Measurements from ENCODE around the gene CEACAM18.

The CEACAM18 gene

GRCh38 chr19:51448411-51449016 is 29.8 kb upstream of the CEACAM18 start:
- Histone ChIP-seq H3K27me3 (ENCODE audit: insufficient read depth, low read length, poor library complexity) (peaks cover 17% of the 10 kb centered on the region), H3K79me2 (ENCODE audit: insufficient read depth, low read length) (no peaks in the 10 kb centered on the region), H3K4me3 (ENCODE audit: low read depth in 1 of 2, low read length in 2 of 2) (no peak overlapping the region), H2AFZ (ENCODE audit: low read depth, low read length) (no peak overlapping the region), H3K9me3 (ENCODE audit: insufficient read depth, low read length, severe bottlenecking) (no peaks in the 10 kb centered on the region), H4K20me1 (ENCODE audit: insufficient read depth, low read length) (no peaks in the 10 kb centered on the region; the same call in 1 of the 2 replicates), H3K27ac (ENCODE audit: low read length) (no peak overlapping the region), H3K4me2 (ENCODE audit: insufficient read depth, low read length) (peak overlapping the region; percentile 41; the same call in 1 of the 2 replicates), H3K9ac (ENCODE audit: low read depth, low read length) (no peak overlapping the region), H3K36me3 (ENCODE audit: insufficient read depth, low read length) (no peaks in the 10 kb centered on the region), H3K4me1 (ENCODE audit: insufficient read depth, low read length) (peaks cover 9% of the 10 kb centered on the region)
- ATAC-seq (ENCODE audit: insufficient read depth, low read depth) (peak; percentile 84), DNase-seq (peak; percentile 47)
- no peak for TF ChIP-seq CTCF (IDR thresholded peaks at IDR 0.05; ENCODE audit: borderline replicate concordance, extremely low read depth, low read length, poor library complexity, severe bottlenecking)
- peak; percentile 50 for TF ChIP-seq EZH2 (IDR thresholded peaks at IDR 0.05; ENCODE audit: borderline replicate concordance, low read depth, low read length, severe bottlenecking)

DNA sequence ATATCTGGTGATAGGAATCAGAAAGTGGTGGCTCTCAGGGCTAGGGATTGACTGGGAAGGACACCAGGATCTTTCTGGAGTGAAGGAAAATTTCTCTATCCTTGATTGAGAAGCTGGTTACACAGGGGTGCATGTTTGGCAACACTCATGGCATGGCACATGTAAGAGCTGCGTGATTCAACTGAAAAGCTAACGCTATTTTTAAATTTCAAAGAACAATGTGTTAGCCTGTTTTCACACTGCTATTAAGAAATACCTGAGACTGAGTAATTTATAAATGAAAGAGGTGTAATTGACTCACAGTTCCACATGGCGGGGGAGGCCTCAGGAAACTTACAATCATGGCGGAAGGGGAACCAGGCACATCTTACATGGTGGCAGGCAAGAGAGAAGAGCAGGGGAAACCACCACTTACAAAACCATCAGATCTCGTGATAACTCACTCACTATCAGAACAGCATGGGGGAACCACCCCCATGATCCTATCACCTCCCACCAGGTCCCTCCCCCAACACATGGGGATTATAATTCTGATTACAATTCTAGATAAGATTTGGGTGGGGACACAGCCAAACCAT is 27.5 kb upstream of the CEACAM18 start:
- Histone ChIP-seq H3K27ac (ENCODE audit: low read length) (no peak overlapping the region), H3K9me3 (ENCODE audit: insufficient read depth, low read length, severe bottlenecking) (no peaks in the 10 kb centered on the region), H3K36me3 (ENCODE audit: insufficient read depth, low read length) (no peaks in the 10 kb centered on the region), H3K4me3 (ENCODE audit: low read depth in 1 of 2, low read length in 2 of 2) (no peak overlapping the region), H3K79me2 (ENCODE audit: insufficient read depth, low read length) (no peaks in the 10 kb centered on the region), H3K4me2 (ENCODE audit: insufficient read depth, low read length) (no peak overlapping the region), H2AFZ (ENCODE audit: low read depth, low read length) (no peak overlapping the region), H3K27me3 (ENCODE audit: insufficient read depth, low read length, poor library complexity) (peaks cover 16% of the 10 kb centered on the region), H3K9ac (ENCODE audit: low read depth, low read length) (no peak overlapping the region), H4K20me1 (ENCODE audit: insufficient read depth, low read length) (no peaks in the 10 kb centered on the region), H3K4me1 (ENCODE audit: insufficient read depth, low read length) (peaks cover 9% of the 10 kb centered on the region)
- no peak for DNase-seq
- TF ChIP-seq EZH2 (IDR thresholded peaks at IDR 0.05; ENCODE audit: borderline replicate concordance, low read depth, low read length, severe bottlenecking) (no peak), CTCF (IDR thresholded peaks at IDR 0.05; ENCODE audit: borderline replicate concordance, extremely low read depth, low read length, poor library complexity, severe bottlenecking) (no peak)
- no peak for ATAC-seq (ENCODE audit: insufficient read depth, low read depth)

- Histone ChIP-seq H4K20me1 (ENCODE audit: insufficient read depth, low read length) (no peaks in the 10 kb centered on the region), H3K27me3 (ENCODE audit: insufficient read depth, low read length, poor library complexity) (no peaks in the 10 kb centered on the region), H3K79me2 (ENCODE audit: insufficient read depth, low read length) (no peaks in the 10 kb centered on the region)
Observed at GRCh38 chr19:51456541-51457290, 21.6 kb upstream of the CEACAM18 start.

More at GRCh38 chr19:51456541-51457290, 21.6 kb upstream of the CEACAM18 start:
- Histone ChIP-seq H3K9me3 (ENCODE audit: insufficient read depth, low read length, severe bottlenecking) (no peaks in the 10 kb centered on the region), H3K9ac (ENCODE audit: low read depth, low read length) (no peak overlapping the region), H2AFZ (ENCODE audit: low read depth, low read length) (no peak overlapping the region), H3K4me3 (ENCODE audit: low read depth in 1 of 2, low read length in 2 of 2) (no peak overlapping the region), H3K27ac (ENCODE audit: low read length) (no peak overlapping the region), H3K4me1 (ENCODE audit: insufficient read depth, low read length) (no peaks in the 10 kb centered on the region), H3K36me3 (ENCODE audit: insufficient read depth, low read length) (no peaks in the 10 kb centered on the region), H3K4me2 (ENCODE audit: insufficient read depth, low read length) (no peak overlapping the region)
- ATAC-seq (ENCODE audit: insufficient read depth, low read depth) (no peak), DNase-seq (no peak)
- TF ChIP-seq EZH2 (IDR thresholded peaks at IDR 0.05; ENCODE audit: borderline replicate concordance, low read depth, low read length, severe bottlenecking), result no peak
- no peak for TF ChIP-seq CTCF (IDR thresholded peaks at IDR 0.05; ENCODE audit: borderline replicate concordance, extremely low read depth, low read length, poor library complexity, severe bottlenecking)

Data from DND-41 (cell line).